HEK293 (cell line): ENCODE measurements around the gene RAB28.

Source experiments
- BCL11A ChIP-seq: fragments of 450-650 bp; formaldehyde crosslinking; IDR thresholded peaks from 2 replicates; pipeline ENCODE4 v1.5.1; 2016; ENCODE audit warnings: low read depth, missing biosample characterization, missing genetic modification characterization
- PRDM4 ChIP-seq: fragments of 450-650 bp; formaldehyde crosslinking; IDR thresholded peaks from 2 replicates; pipeline ENCODE4 v1.5.1; 2017; ENCODE audit warnings: missing biosample characterization, missing genetic modification characterization
- YY1 ChIP-seq: fragments of 450-650 bp; formaldehyde crosslinking; IDR thresholded peaks from 2 replicates; pipeline ENCODE4 v1.5.1; 2018; ENCODE audit warnings: missing biosample characterization, missing genetic modification characterization
- ZNF169 ChIP-seq: fragments of 450-650 bp; formaldehyde crosslinking; IDR thresholded peaks from 2 replicates; pipeline ENCODE4 v1.5.1; 2016; ENCODE audit warnings: missing biosample characterization, missing genetic modification characterization
- ZNF18 ChIP-seq: fragments of 450-650 bp; formaldehyde crosslinking; IDR thresholded peaks from 2 replicates; pipeline ENCODE4 v1.5.1; 2016; ENCODE audit warnings: missing biosample characterization, missing genetic modification characterization
- ZNF449 ChIP-seq: fragments of 450-650 bp; formaldehyde crosslinking; IDR thresholded peaks from 2 replicates; pipeline ENCODE4 v1.5.1; 2017; ENCODE audit warnings: missing biosample characterization, mild to moderate bottlenecking, missing genetic modification characterization, moderate library complexity
- ZNF513 ChIP-seq: fragments of 450-650 bp; IDR thresholded peaks from 2 replicates; pipeline ENCODE4 v1.5.1; 2018; ENCODE audit warnings: missing biosample characterization, missing genetic modification characterization
- ZNF747 ChIP-seq: fragments of 450-650 bp; formaldehyde crosslinking; IDR thresholded peaks from 2 replicates; pipeline ENCODE4 v1.5.1; 2016; ENCODE audit warnings: missing biosample characterization, missing genetic modification characterization
- ZNF785 ChIP-seq: fragments of 450-650 bp; formaldehyde crosslinking; IDR thresholded peaks from 2 replicates; pipeline ENCODE4 v1.5.1; 2016; ENCODE audit warnings: missing biosample characterization, missing genetic modification characterization
- TF ChIP-seq, protein P1 (sequence below): fragments of 450-650 bp; formaldehyde crosslinking; IDR thresholded peaks from 2 replicates; pipeline ENCODE4 v1.5.1; 2016; ENCODE audit warnings: missing biosample characterization, missing genetic modification characterization, low read depth
- TF ChIP-seq, protein P2 (sequence below): fragments of 450-650 bp; formaldehyde crosslinking; IDR thresholded peaks from 2 replicates; pipeline ENCODE4 v1.5.1; 2016; ENCODE audit warnings: missing biosample characterization, missing genetic modification characterization
- TF ChIP-seq, protein P3 (sequence below): fragments of 450-650 bp; formaldehyde crosslinking; IDR thresholded peaks from 2 replicates; pipeline ENCODE4 v1.5.1; 2016; ENCODE audit warnings: missing biosample characterization, missing genetic modification characterization, borderline replicate concordance

GRCh38 chr4:13509442-13509841 lies 25.3 kb upstream of the RAB28 start:
- TF ChIP-seq, protein P1, sequence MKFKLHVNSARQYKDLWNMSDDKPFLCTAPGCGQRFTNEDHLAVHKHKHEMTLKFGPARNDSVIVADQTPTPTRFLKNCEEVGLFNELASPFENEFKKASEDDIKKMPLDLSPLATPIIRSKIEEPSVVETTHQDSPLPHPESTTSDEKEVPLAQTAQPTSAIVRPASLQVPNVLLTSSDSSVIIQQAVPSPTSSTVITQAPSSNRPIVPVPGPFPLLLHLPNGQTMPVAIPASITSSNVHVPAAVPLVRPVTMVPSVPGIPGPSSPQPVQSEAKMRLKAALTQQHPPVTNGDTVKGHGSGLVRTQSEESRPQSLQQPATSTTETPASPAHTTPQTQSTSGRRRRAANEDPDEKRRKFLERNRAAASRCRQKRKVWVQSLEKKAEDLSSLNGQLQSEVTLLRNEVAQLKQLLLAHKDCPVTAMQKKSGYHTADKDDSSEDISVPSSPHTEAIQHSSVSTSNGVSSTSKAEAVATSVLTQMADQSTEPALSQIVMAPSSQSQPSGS (tag by site-specific recombination): no peak
- TF ChIP-seq, protein P2, sequence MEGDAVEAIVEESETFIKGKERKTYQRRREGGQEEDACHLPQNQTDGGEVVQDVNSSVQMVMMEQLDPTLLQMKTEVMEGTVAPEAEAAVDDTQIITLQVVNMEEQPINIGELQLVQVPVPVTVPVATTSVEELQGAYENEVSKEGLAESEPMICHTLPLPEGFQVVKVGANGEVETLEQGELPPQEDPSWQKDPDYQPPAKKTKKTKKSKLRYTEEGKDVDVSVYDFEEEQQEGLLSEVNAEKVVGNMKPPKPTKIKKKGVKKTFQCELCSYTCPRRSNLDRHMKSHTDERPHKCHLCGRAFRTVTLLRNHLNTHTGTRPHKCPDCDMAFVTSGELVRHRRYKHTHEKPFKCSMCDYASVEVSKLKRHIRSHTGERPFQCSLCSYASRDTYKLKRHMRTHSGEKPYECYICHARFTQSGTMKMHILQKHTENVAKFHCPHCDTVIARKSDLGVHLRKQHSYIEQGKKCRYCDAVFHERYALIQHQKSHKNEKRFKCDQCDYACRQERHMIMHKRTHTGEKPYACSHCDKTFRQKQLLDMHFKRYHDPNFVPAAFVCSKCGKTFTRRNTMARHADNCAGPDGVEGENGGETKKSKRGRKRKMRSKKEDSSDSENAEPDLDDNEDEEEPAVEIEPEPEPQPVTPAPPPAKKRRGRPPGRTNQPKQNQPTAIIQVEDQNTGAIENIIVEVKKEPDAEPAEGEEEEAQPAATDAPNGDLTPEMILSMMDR (tag by site-specific recombination): no peak
- TF ChIP-seq ZNF18 (tag by site-specific recombination) (no peak), ZNF747 (tag by site-specific recombination) (no peak), ZNF513 (tag by site-specific recombination) (no peak), YY1 (tag by site-specific recombination) (no peak), ZNF785 (tag by site-specific recombination) (no peak), ZNF169 (tag by site-specific recombination) (no peak), ZNF449 (no peak), PRDM4 (tag by site-specific recombination) (no peak), BCL11A (tag by site-specific recombination) (no peak)
- TF ChIP-seq, protein P3, sequence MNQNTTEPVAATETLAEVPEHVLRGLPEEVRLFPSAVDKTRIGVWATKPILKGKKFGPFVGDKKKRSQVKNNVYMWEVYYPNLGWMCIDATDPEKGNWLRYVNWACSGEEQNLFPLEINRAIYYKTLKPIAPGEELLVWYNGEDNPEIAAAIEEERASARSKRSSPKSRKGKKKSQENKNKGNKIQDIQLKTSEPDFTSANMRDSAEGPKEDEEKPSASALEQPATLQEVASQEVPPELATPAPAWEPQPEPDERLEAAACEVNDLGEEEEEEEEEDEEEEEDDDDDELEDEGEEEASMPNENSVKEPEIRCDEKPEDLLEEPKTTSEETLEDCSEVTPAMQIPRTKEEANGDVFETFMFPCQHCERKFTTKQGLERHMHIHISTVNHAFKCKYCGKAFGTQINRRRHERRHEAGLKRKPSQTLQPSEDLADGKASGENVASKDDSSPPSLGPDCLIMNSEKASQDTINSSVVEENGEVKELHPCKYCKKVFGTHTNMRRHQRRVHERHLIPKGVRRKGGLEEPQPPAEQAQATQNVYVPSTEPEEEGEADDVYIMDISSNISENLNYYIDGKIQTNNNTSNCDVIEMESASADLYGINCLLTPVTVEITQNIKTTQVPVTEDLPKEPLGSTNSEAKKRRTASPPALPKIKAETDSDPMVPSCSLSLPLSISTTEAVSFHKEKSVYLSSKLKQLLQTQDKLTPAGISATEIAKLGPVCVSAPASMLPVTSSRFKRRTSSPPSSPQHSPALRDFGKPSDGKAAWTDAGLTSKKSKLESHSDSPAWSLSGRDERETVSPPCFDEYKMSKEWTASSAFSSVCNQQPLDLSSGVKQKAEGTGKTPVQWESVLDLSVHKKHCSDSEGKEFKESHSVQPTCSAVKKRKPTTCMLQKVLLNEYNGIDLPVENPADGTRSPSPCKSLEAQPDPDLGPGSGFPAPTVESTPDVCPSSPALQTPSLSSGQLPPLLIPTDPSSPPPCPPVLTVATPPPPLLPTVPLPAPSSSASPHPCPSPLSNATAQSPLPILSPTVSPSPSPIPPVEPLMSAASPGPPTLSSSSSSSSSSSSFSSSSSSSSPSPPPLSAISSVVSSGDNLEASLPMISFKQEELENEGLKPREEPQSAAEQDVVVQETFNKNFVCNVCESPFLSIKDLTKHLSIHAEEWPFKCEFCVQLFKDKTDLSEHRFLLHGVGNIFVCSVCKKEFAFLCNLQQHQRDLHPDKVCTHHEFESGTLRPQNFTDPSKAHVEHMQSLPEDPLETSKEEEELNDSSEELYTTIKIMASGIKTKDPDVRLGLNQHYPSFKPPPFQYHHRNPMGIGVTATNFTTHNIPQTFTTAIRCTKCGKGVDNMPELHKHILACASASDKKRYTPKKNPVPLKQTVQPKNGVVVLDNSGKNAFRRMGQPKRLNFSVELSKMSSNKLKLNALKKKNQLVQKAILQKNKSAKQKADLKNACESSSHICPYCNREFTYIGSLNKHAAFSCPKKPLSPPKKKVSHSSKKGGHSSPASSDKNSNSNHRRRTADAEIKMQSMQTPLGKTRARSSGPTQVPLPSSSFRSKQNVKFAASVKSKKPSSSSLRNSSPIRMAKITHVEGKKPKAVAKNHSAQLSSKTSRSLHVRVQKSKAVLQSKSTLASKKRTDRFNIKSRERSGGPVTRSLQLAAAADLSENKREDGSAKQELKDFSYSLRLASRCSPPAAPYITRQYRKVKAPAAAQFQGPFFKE: no peak
